Tibial nerve (tissue), 4 donors: Measurements from ENCODE around the gene TRPT1. TPM values are rescaled to one million over a fixed set of nuclear protein-coding genes. Genes with fewer than 3 reads are reported as not detected.

Source experiments
- DNase-seq, 2 donors: peaks; one replicate each; pipeline ENCODE4 v3.0.0-alpha.2; 2019; ENCODE audit warnings: low spot score in 2 of 2
- H3K27ac ChIP-seq, 4 donors: fragments of 200-600 bp; sonication (generic) in 3 of 4; one replicate each; pipeline ENCODE4 v1.5.1; 2017 to 2019; ENCODE audit warnings: mild to moderate bottlenecking in 1 of 4
- H3K27me3 ChIP-seq, 2 donors: fragments of 200-600 bp; sonication (generic) in 1 of 2; one replicate each; pipeline versions ENCODE4 v1.5.1 to v1.6.0; 2017 to 2019
- H3K36me3 ChIP-seq, 3 donors: fragments of 200-600 bp; sonication (generic); one replicate each; pipeline ENCODE4 v1.5.1; 2018 to 2019
- H3K4me1 ChIP-seq, 4 donors: fragments of 200-600 bp; sonication (generic) in 3 of 4; one replicate each; pipeline ENCODE4 v1.5.1; 2017 to 2019
- H3K4me3 ChIP-seq, 4 donors: fragments of 200-600 bp; sonication (generic) in 3 of 4; one replicate each; pipeline ENCODE4 v1.5.1; 2017 to 2019; ENCODE audit warnings: mild to moderate bottlenecking in 1 of 4, moderate library complexity in 1 of 4
- H3K9me3 ChIP-seq, 4 donors: fragments of 200-600 bp; sonication (generic) in 3 of 4; one replicate each; pipeline ENCODE4 v1.5.1; 2017 to 2019
- EP300 ChIP-seq, 2 donors: sonication (generic); formaldehyde crosslinking; IDR thresholded peaks; one replicate each; pipeline ENCODE4 v1.6.1; 2017; ENCODE audit warnings: antibody characterized with exemption in 2 of 2, mild to moderate bottlenecking in 1 of 2
- POLR2A ChIP-seq, 2 donors: fragments of 450-650 bp; IDR thresholded peaks; one replicate each; pipeline ENCODE4 v1.6.1; 2017; ENCODE audit warnings: antibody characterized with exemption in 2 of 2, mild to moderate bottlenecking in 2 of 2, moderate library complexity in 2 of 2
- whole genome bisulfite sequencing, 2 donors: methylation state at CpG; one replicate each; pipeline ENCODE4 v1.1.5; 2018; 5-methylcytosine and 5-hydroxymethylcytosine counted together
- total RNA-seq, 4 donors: library from RNA; depleted of rRNA; stranded (reverse); fragments of >200 nt; gene quantifications; one replicate each; pipeline ENCODE4 v1.1.0, GENCODE V29; 2016
- TF ChIP-seq, protein P1 (sequence below), 5 experiments: fragments of 200-600 bp in 3 of 5; fragments of 450-650 bp in 2 of 5; sonication (generic) in 3 of 5; IDR thresholded peaks; one replicate each; pipeline ENCODE4 v1.5.1; 2016 to 2019; ENCODE audit warnings: antibody characterized with exemption in 5 of 5, mild to moderate bottlenecking in 3 of 5, moderate library complexity in 2 of 5

Gene TRPT1
- total RNA-seq, 4 donors from 2014 or later = 64.9 to 74.7 (median 68.7) TPM

GRCh38 chr11:64232967-64233315 is 7.0 kb upstream of the TRPT1 start:
- no peaks in the 10 kb centered on the region for H3K27me3 ChIP-seq
- no peak for TF ChIP-seq EP300 (IDR thresholded peaks at IDR 0.05)
- TF ChIP-seq, protein P1, sequence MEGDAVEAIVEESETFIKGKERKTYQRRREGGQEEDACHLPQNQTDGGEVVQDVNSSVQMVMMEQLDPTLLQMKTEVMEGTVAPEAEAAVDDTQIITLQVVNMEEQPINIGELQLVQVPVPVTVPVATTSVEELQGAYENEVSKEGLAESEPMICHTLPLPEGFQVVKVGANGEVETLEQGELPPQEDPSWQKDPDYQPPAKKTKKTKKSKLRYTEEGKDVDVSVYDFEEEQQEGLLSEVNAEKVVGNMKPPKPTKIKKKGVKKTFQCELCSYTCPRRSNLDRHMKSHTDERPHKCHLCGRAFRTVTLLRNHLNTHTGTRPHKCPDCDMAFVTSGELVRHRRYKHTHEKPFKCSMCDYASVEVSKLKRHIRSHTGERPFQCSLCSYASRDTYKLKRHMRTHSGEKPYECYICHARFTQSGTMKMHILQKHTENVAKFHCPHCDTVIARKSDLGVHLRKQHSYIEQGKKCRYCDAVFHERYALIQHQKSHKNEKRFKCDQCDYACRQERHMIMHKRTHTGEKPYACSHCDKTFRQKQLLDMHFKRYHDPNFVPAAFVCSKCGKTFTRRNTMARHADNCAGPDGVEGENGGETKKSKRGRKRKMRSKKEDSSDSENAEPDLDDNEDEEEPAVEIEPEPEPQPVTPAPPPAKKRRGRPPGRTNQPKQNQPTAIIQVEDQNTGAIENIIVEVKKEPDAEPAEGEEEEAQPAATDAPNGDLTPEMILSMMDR (IDR thresholded peaks at IDR 0.05) = no peak
- no peak for TF ChIP-seq POLR2A (IDR thresholded peaks at IDR 0.05)
- no peaks in the 10 kb centered on the region for H3K9me3 ChIP-seq
- H3K27ac ChIP-seq = no peak overlapping the region
- DNase-seq = no peak
- no peak overlapping the region for H3K4me3 ChIP-seq
- peaks cover 0 to 68% (median 36%) of the 10 kb centered on the region in 4 donors for H3K4me1 ChIP-seq
- H3K36me3 ChIP-seq = peaks cover 0 to 18% (median 0%) of the 10 kb centered on the region in 3 donors
- WGBS, 2 donors = 66 to 78% methylated on average over 8 of the region's 8 CpGs

DNA sequence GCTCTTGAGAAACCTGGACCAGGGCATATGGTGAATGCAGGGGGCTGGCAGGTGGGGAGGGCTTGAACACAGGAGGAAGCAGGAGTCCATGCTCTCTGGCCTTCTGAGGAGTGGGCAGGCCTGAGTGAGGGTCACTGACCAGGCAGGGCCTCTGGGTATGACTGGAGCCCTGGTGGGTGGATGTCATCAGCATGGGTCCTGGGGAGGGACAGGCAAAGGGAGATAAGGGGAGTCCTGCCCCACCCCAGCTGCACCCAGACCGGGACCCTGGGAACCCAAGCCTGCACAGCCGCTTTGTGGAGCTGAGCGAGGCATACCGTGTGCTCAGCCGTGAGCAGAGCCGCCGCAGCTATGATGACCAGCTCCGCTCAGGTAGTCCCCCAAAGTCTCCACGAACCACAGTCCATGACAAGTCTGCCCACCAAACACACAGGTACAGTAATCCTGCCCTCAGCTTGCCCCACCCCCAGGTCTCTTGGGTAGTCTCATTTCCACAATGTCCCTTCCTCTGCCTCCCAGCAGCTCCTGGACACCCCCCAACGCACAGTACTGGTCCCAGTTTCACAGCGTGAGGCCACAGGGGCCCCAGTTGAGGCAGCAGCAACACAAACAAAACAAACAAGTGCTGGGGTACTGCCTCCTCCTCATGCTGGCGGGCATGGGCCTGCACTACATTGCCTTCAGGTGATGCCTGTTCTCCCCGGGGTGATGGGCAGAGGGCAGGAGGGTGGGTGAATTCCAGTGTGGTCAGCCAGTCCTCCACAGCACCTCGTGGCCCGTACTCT is 6.4 kb upstream of the TRPT1 start:
- TF ChIP-seq EP300 (IDR thresholded peaks at IDR 0.05) = no peak
- TF ChIP-seq, protein P1 (IDR thresholded peaks at IDR 0.05) = no peak
- no peak for TF ChIP-seq POLR2A (IDR thresholded peaks at IDR 0.05)
- Histone ChIP-seq H3K36me3 (peaks cover 0 to 13% (median 0%) of the 10 kb centered on the region in 3 donors), H3K27ac (peak overlapping the region in 1 of 4 donors; percentile 9), H3K9me3 (no peaks in the 10 kb centered on the region), H3K4me3 (no peak overlapping the region), H3K27me3 (no peaks in the 10 kb centered on the region), H3K4me1 (peaks cover 0 to 74% (median 37%) of the 10 kb centered on the region in 4 donors)
- WGBS, 2 donors = 87 to 88% methylated on average over 12 to 15 of the region's 15 CpGs
- no peak for DNase-seq

DNA sequence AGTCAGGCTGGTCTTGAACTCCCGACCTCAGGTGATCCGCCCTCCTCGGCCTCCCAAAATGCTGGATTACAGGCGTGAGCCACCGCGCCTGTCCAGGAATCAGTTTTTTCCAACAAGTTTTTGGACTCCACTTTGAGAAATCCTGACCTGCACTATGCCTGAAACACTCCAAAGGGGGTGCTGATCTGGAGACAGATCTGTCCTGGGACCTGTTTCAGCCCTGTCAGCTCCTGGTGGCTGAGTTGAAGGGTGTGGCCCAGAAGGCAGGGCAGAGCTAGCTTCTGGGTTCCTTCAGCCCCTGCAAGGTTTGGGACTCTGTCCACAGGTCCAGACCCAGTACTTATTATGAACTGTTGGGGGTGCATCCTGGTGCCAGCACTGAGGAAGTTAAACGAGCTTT is 5.6 kb upstream of the TRPT1 start:
- no peak for DNase-seq
- Histone ChIP-seq H3K9me3 (no peaks in the 10 kb centered on the region), H3K4me3 (no peak overlapping the region), H3K27ac (peak overlapping the region in 1 of 4 donors; percentile 96), H3K36me3 (peaks cover 0 to 6% (median 0%) of the 10 kb centered on the region in 3 donors), H3K27me3 (no peaks in the 10 kb centered on the region), H3K4me1 (peaks cover 0 to 82% (median 45%) of the 10 kb centered on the region in 4 donors)
- WGBS, 2 donors = 85 to 87% methylated on average over 7 of the region's 7 CpGs
- TF ChIP-seq, protein P1 (IDR thresholded peaks at IDR 0.05) = no peak
- TF ChIP-seq EP300 (IDR thresholded peaks at IDR 0.05) = no peak
- no peak for TF ChIP-seq POLR2A (IDR thresholded peaks at IDR 0.05)

- peaks cover 0 to 79% (median 46%) of the 10 kb centered on the region in 4 donors for H3K4me1 ChIP-seq
These were observed 5.0 kb upstream of the TRPT1 start for GRCh38 chr11:64230985-64231365.

More at GRCh38 chr11:64230985-64231365, 5.0 kb upstream of the TRPT1 start:
- no peak for DNase-seq
- H3K36me3 ChIP-seq = peaks cover 0 to under 1% (median 0%) of the 10 kb centered on the region in 3 donors
- H3K9me3 ChIP-seq = no peaks in the 10 kb centered on the region
- no peaks in the 10 kb centered on the region for H3K27me3 ChIP-seq
- TF ChIP-seq POLR2A (IDR thresholded peaks at IDR 0.05) (no peak), EP300 (IDR thresholded peaks at IDR 0.05) (no peak)
- TF ChIP-seq, protein P1 (IDR thresholded peaks at IDR 0.05) = no peak
- 11% methylated on average over 8 of the region's 8 CpGs for WGBS, 2 donors
- peak overlapping the region; percentile 87 to 96 (median 94) for H3K27ac ChIP-seq
- H3K4me3 ChIP-seq = peak overlapping the region; percentile 50 to 79 (median 62)
